Neural crest cell (in vitro differentiated cells): ENCODE measurements around the gene GSG1. TPM values are rescaled to one million over a fixed set of nuclear protein-coding genes. Genes with fewer than 3 reads are reported as not detected.

Experiments
- DNase-seq: peaks from one replicate; pipeline ENCODE4 v3.0.0; 2021; ENCODE audit warnings: low read depth, mixed read lengths, low spot score
- H3K27ac Mint-ChIP-seq: one replicate; pipeline ENCODE4 v1.8.0; 2021; ENCODE audit warnings: mild to moderate bottlenecking, mixed read lengths; ENCODE audit not compliant: unreplicated experiment
- H3K27me3 Mint-ChIP-seq: 2 replicates; pipeline ENCODE4 v1.8.0; 2021; ENCODE audit warnings: low read depth, mild to moderate bottlenecking, mixed read lengths
- H3K36me3 Mint-ChIP-seq: 2 replicates; pipeline ENCODE4 v1.8.0; 2021; ENCODE audit warnings: low read depth, mild to moderate bottlenecking, mixed read lengths
- H3K4me1 Mint-ChIP-seq: 2 replicates; pipeline ENCODE4 v1.8.0; 2021; ENCODE audit warnings: mixed read lengths
- H3K4me3 Mint-ChIP-seq: one replicate; pipeline ENCODE4 v1.8.0; 2021; ENCODE audit warnings: mild to moderate bottlenecking, mixed read lengths
- H3K9me3 Mint-ChIP-seq: 2 replicates; pipeline ENCODE4 v1.8.0; 2021; ENCODE audit warnings: mixed read lengths
- CTCF ChIP-seq: fragments of 200-600 bp; sonication (generic); conservative IDR thresholded peaks from 2 replicates; pipeline ENCODE4 v1.5.0; 2021; ENCODE audit warnings: antibody characterized with exemption, mild to moderate bottlenecking
- total RNA-seq: library from RNA; stranded (reverse); gene quantifications from 2 replicates; pipeline ENCODE4 v1.2.1, GENCODE V29; 2021

Gene GSG1
- total RNA-seq, 1 donor from 2014 or later: not detected

GRCh38 chr12:13101821-13102375, 1.6 kb downstream of the GSG1 start:
- Mint-ChIP-seq H3K27me3 (peaks cover 2% of the 10 kb centered on the region), H3K36me3 (no peaks in the 10 kb centered on the region), H3K27ac (no peak overlapping the region), H3K9me3 (no peaks in the 10 kb centered on the region), H3K4me1 (peaks cover 44% of the 10 kb centered on the region), H3K4me3 (peak overlapping the region; percentile 35)
- TF ChIP-seq CTCF: no peak
- no peak for DNase-seq

GRCh38 chr12:13100882-13101769, 2.3 kb downstream of the GSG1 start:
- Mint-ChIP-seq H3K4me3 (peak overlapping the region; percentile 86), H3K36me3 (no peaks in the 10 kb centered on the region), H3K9me3 (no peaks in the 10 kb centered on the region), H3K4me1 (peaks cover 44% of the 10 kb centered on the region), H3K27me3 (peaks cover 2% of the 10 kb centered on the region), H3K27ac (peak overlapping the region; percentile 91)
- peak; percentile 77 for DNase-seq
- TF ChIP-seq CTCF: no peak

GRCh38 chr12:13100605-13100881, 2.9 kb downstream of the GSG1 start:
- peak overlapping the region; percentile 91 for H3K27ac Mint-ChIP-seq
- H3K36me3 Mint-ChIP-seq: no peaks in the 10 kb centered on the region
- DNase-seq: no peak
- no peak for TF ChIP-seq CTCF
- H3K4me3 Mint-ChIP-seq: peak overlapping the region; percentile 86
- peaks cover 44% of the 10 kb centered on the region for H3K4me1 Mint-ChIP-seq
- no peaks in the 10 kb centered on the region for H3K9me3 Mint-ChIP-seq
- peaks cover 2% of the 10 kb centered on the region for H3K27me3 Mint-ChIP-seq

GRCh38 chr12:13099844-13100604, 3.4 kb downstream of the GSG1 start:
- peaks cover 2% of the 10 kb centered on the region for H3K27me3 Mint-ChIP-seq
- no peak for TF ChIP-seq CTCF
- H3K9me3 Mint-ChIP-seq: no peaks in the 10 kb centered on the region
- H3K4me3 Mint-ChIP-seq: peak overlapping the region; percentile 86
- H3K4me1 Mint-ChIP-seq: peaks cover 44% of the 10 kb centered on the region
- no peak overlapping the region for H3K27ac Mint-ChIP-seq
- DNase-seq: no peak
- H3K36me3 Mint-ChIP-seq: no peaks in the 10 kb centered on the region

- Mint-ChIP-seq H3K4me1 (peaks cover 44% of the 10 kb centered on the region), H3K4me3 (peak overlapping the region; percentile 58), H3K36me3 (no peaks in the 10 kb centered on the region), H3K27me3 (peaks cover 2% of the 10 kb centered on the region), H3K9me3 (no peaks in the 10 kb centered on the region), H3K27ac (no peak overlapping the region)
- DNase-seq: no peak
- no peak for TF ChIP-seq CTCF
These were observed 4.2 kb downstream of the GSG1 start for GRCh38 chr12:13099066-13099843.
